Activated CD4-positive, alpha-beta T cell treated with anti-CD3 and anti-CD28 coated beads, Interleukin-2, amount 10 ng/mL, durations not matched to agents 24 days and 14 days (primary cell): Measurements from ENCODE around the gene PSMC4. TPM values are rescaled to one million over a fixed set of nuclear protein-coding genes. Genes with fewer than 3 reads are reported as not detected.

Experiments
- DNase-seq: peaks from one replicate; pipeline ENCODE4 v3.0.0; 2022
- H3K27ac Mint-ChIP-seq: one replicate; pipeline ENCODE4 v1.8.0; 2022; ENCODE audit warnings: mild to moderate bottlenecking, mixed read lengths
- H3K27me3 Mint-ChIP-seq: one replicate; pipeline ENCODE4 v1.8.0; 2022; ENCODE audit warnings: mixed read lengths
- H3K36me3 Mint-ChIP-seq: one replicate; pipeline ENCODE4 v1.8.0; 2022; ENCODE audit warnings: low read depth, mild to moderate bottlenecking, mixed read lengths
- H3K4me1 Mint-ChIP-seq: one replicate; pipeline ENCODE4 v1.8.0; 2021; ENCODE audit warnings: mixed read lengths
- H3K4me3 Mint-ChIP-seq: one replicate; pipeline ENCODE4 v1.8.0; 2022; ENCODE audit warnings: mild to moderate bottlenecking, moderate library complexity, mixed read lengths
- H3K9me3 Mint-ChIP-seq: one replicate; pipeline ENCODE4 v1.8.0; 2021; ENCODE audit warnings: mixed read lengths
- intact Hi-C: fragments of 100-400 bp; cut with micrococcal nuclease; formaldehyde crosslinking; loops from one replicate; pipeline ENCODE4 v1.15.1; 2023
- total RNA-seq: library from RNA; stranded (reverse); gene quantifications from 2 replicates; pipeline ENCODE4 v1.2.3, GENCODE V29; 2022

Gene PSMC4
- total RNA-seq, 1 donor from 2014 or later = 192 TPM

- Mint-ChIP-seq H3K9me3 (peaks cover 32% of the 10 kb centered on the region), H3K27me3 (no peaks in the 10 kb centered on the region), H3K4me1 (peaks cover 2% of the 10 kb centered on the region), H3K36me3 (peaks cover 83% of the 10 kb centered on the region), H3K4me3 (no peak overlapping the region), H3K27ac (no peak overlapping the region)
- intact Hi-C loops = no loop called here
- no peak for DNase-seq
Measured at GRCh38 chr19:39983695-39984300, 12.8 kb downstream of the PSMC4 start.

- Mint-ChIP-seq H3K36me3 (peaks cover 65% of the 10 kb centered on the region), H3K27ac (no peak overlapping the region), H3K27me3 (no peaks in the 10 kb centered on the region), H3K4me3 (no peak overlapping the region), H3K9me3 (peaks cover 35% of the 10 kb centered on the region), H3K4me1 (peaks cover 7% of the 10 kb centered on the region)
- no peak for DNase-seq
- intact Hi-C loops = no loop called here
Measured at GRCh38 chr19:39986643-39987042, 15.7 kb downstream of the PSMC4 start.

GRCh38 chr19:39987167-39987566 is 16.2 kb downstream of the PSMC4 start:
- intact Hi-C loops = no loop called here
- DNase-seq = no peak
- Mint-ChIP-seq H3K27ac (no peak overlapping the region), H3K9me3 (peaks cover 35% of the 10 kb centered on the region), H3K27me3 (no peaks in the 10 kb centered on the region), H3K36me3 (peaks cover 63% of the 10 kb centered on the region), H3K4me1 (peaks cover 9% of the 10 kb centered on the region), H3K4me3 (no peak overlapping the region)

GRCh38 chr19:39987596-39987995 is 16.6 kb downstream of the PSMC4 start:
- peaks cover 10% of the 10 kb centered on the region for H3K4me1 Mint-ChIP-seq
- no peak overlapping the region for H3K27ac Mint-ChIP-seq
- intact Hi-C loops = no loop called here
- no peak overlapping the region for H3K4me3 Mint-ChIP-seq
- H3K9me3 Mint-ChIP-seq = peaks cover 35% of the 10 kb centered on the region
- DNase-seq = no peak
- H3K27me3 Mint-ChIP-seq = no peaks in the 10 kb centered on the region
- peaks cover 62% of the 10 kb centered on the region for H3K36me3 Mint-ChIP-seq

- Mint-ChIP-seq H3K9me3 (peaks cover 8% of the 10 kb centered on the region), H3K27ac (no peak overlapping the region), H3K4me3 (no peak overlapping the region), H3K27me3 (no peaks in the 10 kb centered on the region), H3K4me1 (peaks cover 30% of the 10 kb centered on the region), H3K36me3 (peaks cover 47% of the 10 kb centered on the region)
- no peak for DNase-seq
- intact Hi-C loops = loop anchor here (10.0 kb wide), 1 partner anchor 291 kb away; the partner anchor contains the start of gene AKT2
Measured at GRCh38 chr19:39993605-39994004, 22.6 kb downstream of the PSMC4 start.

GRCh38 chr19:39994361-39994760 is 23.4 kb downstream of the PSMC4 start:
- Mint-ChIP-seq H3K4me1 (peaks cover 30% of the 10 kb centered on the region), H3K27ac (no peak overlapping the region), H3K4me3 (no peak overlapping the region), H3K36me3 (peaks cover 45% of the 10 kb centered on the region), H3K27me3 (no peaks in the 10 kb centered on the region), H3K9me3 (peaks cover 5% of the 10 kb centered on the region)
- no peak for DNase-seq
- intact Hi-C loops = loop anchor here (10.0 kb wide), 1 partner anchor 290 kb away; the partner anchor contains the start of gene AKT2

- Mint-ChIP-seq H3K9me3 (peaks cover 5% of the 10 kb centered on the region), H3K4me3 (peak overlapping the region; percentile 90), H3K36me3 (peaks cover 37% of the 10 kb centered on the region), H3K4me1 (peaks cover 26% of the 10 kb centered on the region), H3K27ac (peak overlapping the region; percentile 59), H3K27me3 (no peaks in the 10 kb centered on the region)
- intact Hi-C loops = loop anchor here (5.0 to 10.0 kb wide), 2 partner anchors 62 to 289 kb away; partner anchors contain the start of genes AKT2 and ZNF780B
- DNase-seq = no peak
Measured at GRCh38 chr19:39995794-39996193, 24.8 kb downstream of the PSMC4 start.

GRCh38 chr19:39996218-39996810 is 25.3 kb downstream of the PSMC4 start:
- peaks cover 25% of the 10 kb centered on the region for H3K4me1 Mint-ChIP-seq
- peaks cover 5% of the 10 kb centered on the region for H3K9me3 Mint-ChIP-seq
- peak overlapping the region; percentile 90 for H3K4me3 Mint-ChIP-seq
- H3K27me3 Mint-ChIP-seq = no peaks in the 10 kb centered on the region
- peaks cover 37% of the 10 kb centered on the region for H3K36me3 Mint-ChIP-seq
- H3K27ac Mint-ChIP-seq = peak overlapping the region; percentile 95
- DNase-seq = no peak
- intact Hi-C loops = loop anchor here (5.0 to 10.0 kb wide), 2 partner anchors 61 to 288 kb away; partner anchors contain the start of genes AKT2 and ZNF780B

GRCh38 chr19:39996811-39997637 is 26.1 kb downstream of the PSMC4 start, which contains the start of gene ZNF546:
ZNF546 (plus strand) TSS chr19:39997060; CDS start chr19:39998327, 1,267 bp downstream.
- peak; percentile 97 for DNase-seq
- no peaks in the 10 kb centered on the region for H3K27me3 Mint-ChIP-seq
- H3K4me3 Mint-ChIP-seq = peak within 1 kb of the TSS; percentile 90
- peaks cover 24% of the 10 kb centered on the region for H3K4me1 Mint-ChIP-seq
- H3K9me3 Mint-ChIP-seq = peaks cover 5% of the 10 kb centered on the region
- peak within 1 kb of the TSS; percentile 95 for H3K27ac Mint-ChIP-seq
- peaks cover 36% of the 10 kb centered on the region for H3K36me3 Mint-ChIP-seq
- intact Hi-C loops = loop anchor here (1.0 to 10.0 kb wide), 4 partner anchors 26 to 288 kb away; partner anchors contain the start of genes AKT2, PSMC4, ZNF780A and ZNF780B

- H3K27ac Mint-ChIP-seq = peak overlapping the region; percentile 95
- H3K27me3 Mint-ChIP-seq = no peaks in the 10 kb centered on the region
- no peak for DNase-seq
- peak overlapping the region; percentile 90 for H3K4me3 Mint-ChIP-seq
- H3K9me3 Mint-ChIP-seq = peaks cover 5% of the 10 kb centered on the region
- H3K36me3 Mint-ChIP-seq = peaks cover 32% of the 10 kb centered on the region
- peaks cover 21% of the 10 kb centered on the region for H3K4me1 Mint-ChIP-seq
- intact Hi-C loops = loop anchor here (1.0 to 10.0 kb wide), 4 partner anchors 26 to 287 kb away; partner anchors contain the start of genes AKT2, PSMC4, ZNF780A and ZNF780B
Measured at GRCh38 chr19:39997638-39998216, 26.8 kb downstream of the PSMC4 start.

- H3K27me3 Mint-ChIP-seq = no peaks in the 10 kb centered on the region
- H3K4me3 Mint-ChIP-seq = peak overlapping the region; percentile 41
- H3K4me1 Mint-ChIP-seq = peaks cover 18% of the 10 kb centered on the region
- peak overlapping the region; percentile 3 for H3K27ac Mint-ChIP-seq
- DNase-seq = no peak
- peaks cover 5% of the 10 kb centered on the region for H3K9me3 Mint-ChIP-seq
- H3K36me3 Mint-ChIP-seq = peaks cover 25% of the 10 kb centered on the region
- intact Hi-C loops = loop anchor here (5.0 to 10.0 kb wide), 2 partner anchors 59 to 286 kb away; partner anchors contain the start of genes AKT2 and ZNF780B
Measured at GRCh38 chr19:39998501-39998900, 27.5 kb downstream of the PSMC4 start.

GRCh38 chr19:40005691-40006272 is 34.8 kb downstream of the PSMC4 start:
- DNase-seq = no peak
- Mint-ChIP-seq H3K4me1 (peaks cover 5% of the 10 kb centered on the region), H3K27me3 (no peaks in the 10 kb centered on the region), H3K4me3 (no peak overlapping the region), H3K36me3 (peaks cover 51% of the 10 kb centered on the region), H3K27ac (no peak overlapping the region), H3K9me3 (peaks cover 16% of the 10 kb centered on the region)
- intact Hi-C loops = no loop called here

GRCh38 chr19:40006273-40006691 is 35.3 kb downstream of the PSMC4 start:
- peaks cover 53% of the 10 kb centered on the region for H3K36me3 Mint-ChIP-seq
- H3K27me3 Mint-ChIP-seq = no peaks in the 10 kb centered on the region
- peaks cover 16% of the 10 kb centered on the region for H3K9me3 Mint-ChIP-seq
- peaks cover 5% of the 10 kb centered on the region for H3K4me1 Mint-ChIP-seq
- intact Hi-C loops = no loop called here
- no peak overlapping the region for H3K4me3 Mint-ChIP-seq
- DNase-seq = no peak
- H3K27ac Mint-ChIP-seq = no peak overlapping the region
